C4-2B (cell line): ENCODE data around the gene SLC6A12.
A peak's percentile ranks its signal among the peaks of the same experiment; 100 is the strongest.

ENCODE experiments used
- H3K27ac ChIP-seq: fragments of 450-650 bp; 2 replicates; pipeline ENCODE4 v1.5.1; 2017
- CTCF ChIP-seq: fragments of 450-650 bp; conservative IDR thresholded peaks from 2 replicates; pipeline ENCODE4 v1.5.1; 2017; ENCODE audit warnings: mild to moderate bottlenecking
- ZFX ChIP-seq: fragments of 450-650 bp; IDR thresholded peaks from 2 replicates; pipeline ENCODE4 v1.6.1; 2017

The SLC6A12 gene

GRCh38 chr12:180445-180844, 33.5 kb downstream of the SLC6A12 start:
- TF ChIP-seq ZFX (no peak), CTCF (no peak)
- no peak overlapping the region for H3K27ac ChIP-seq

DNA sequence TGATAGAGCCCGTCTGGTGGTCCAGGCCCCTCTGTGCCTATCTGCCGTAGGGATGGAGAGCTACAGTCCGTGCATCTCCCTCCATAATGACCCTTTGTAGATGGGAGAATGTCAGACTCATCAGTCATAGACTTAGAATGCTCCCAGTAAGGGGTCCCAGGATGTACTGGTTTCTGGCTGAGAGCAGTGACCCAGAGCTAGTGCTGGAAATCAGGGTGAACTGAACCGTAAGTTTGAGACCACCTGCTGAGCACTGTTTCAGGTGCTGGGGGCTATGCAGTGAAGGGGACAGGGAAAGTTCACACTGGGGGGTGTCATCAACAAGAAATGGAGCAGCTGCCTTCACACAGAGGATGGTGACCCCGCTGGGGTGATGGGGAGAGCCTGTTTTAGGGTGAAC, 34.1 kb downstream of the SLC6A12 start:
- TF ChIP-seq CTCF (no peak), ZFX (no peak)
- no peak overlapping the region for H3K27ac ChIP-seq

DNA sequence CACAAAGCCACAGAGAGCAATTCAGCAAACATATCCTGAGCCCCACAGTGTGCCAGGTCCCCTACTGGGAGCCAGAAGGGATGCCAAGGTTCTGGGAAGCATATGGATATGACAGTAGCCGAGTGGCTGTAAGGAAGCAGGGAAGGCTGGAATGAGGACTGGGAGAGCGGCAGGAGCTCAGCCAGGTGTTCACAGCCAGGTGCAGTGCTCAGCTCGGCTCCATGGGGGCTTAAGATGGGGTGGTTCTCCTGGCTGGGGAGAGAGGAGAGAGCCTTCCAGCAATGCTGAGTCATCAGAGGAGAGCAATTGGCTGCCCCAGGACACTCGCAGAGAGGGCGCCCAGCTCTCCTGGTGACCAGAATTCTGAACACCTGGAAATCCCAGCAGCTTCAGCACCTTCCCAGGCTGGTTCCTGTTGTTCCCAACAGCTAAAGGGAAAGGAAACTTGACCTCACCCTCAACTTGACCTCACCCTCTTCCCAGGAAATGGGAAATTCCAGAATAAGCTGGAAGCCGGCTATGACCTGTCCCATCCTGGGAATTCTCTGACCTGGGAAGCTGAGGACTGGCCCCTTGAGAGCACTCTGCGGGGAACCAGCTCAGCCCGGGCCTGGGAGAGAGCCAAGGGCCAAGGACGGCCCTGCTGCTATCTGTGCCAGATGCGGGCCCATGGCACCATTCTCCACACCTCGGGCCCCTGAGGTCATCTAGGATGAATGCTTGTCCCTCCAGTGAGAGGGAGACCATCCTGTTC, 34.6 kb downstream of the SLC6A12 start:
- no peak for TF ChIP-seq CTCF
- no peak for TF ChIP-seq ZFX
- peak overlapping the region; percentile 4; the same call in 1 of the 2 replicates for H3K27ac ChIP-seq

DNA sequence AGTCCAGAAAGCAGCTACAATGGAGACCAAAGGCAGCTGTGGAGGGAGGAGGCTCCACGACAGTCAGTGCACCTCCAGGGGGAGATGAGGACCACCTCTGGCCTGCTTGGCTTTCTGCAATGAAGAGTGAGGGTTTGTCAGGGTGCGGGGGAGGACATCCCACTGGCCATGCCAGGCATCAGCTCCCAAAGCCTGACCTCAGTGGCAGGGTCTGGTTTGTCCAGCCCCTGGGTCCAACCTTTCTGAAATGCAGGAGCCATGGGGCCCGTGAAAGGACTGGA, 35.2 kb downstream of the SLC6A12 start:
- peak overlapping the region; percentile 4; the same call in 1 of the 2 replicates for H3K27ac ChIP-seq
- TF ChIP-seq ZFX: no peak
- TF ChIP-seq CTCF: no peak

DNA sequence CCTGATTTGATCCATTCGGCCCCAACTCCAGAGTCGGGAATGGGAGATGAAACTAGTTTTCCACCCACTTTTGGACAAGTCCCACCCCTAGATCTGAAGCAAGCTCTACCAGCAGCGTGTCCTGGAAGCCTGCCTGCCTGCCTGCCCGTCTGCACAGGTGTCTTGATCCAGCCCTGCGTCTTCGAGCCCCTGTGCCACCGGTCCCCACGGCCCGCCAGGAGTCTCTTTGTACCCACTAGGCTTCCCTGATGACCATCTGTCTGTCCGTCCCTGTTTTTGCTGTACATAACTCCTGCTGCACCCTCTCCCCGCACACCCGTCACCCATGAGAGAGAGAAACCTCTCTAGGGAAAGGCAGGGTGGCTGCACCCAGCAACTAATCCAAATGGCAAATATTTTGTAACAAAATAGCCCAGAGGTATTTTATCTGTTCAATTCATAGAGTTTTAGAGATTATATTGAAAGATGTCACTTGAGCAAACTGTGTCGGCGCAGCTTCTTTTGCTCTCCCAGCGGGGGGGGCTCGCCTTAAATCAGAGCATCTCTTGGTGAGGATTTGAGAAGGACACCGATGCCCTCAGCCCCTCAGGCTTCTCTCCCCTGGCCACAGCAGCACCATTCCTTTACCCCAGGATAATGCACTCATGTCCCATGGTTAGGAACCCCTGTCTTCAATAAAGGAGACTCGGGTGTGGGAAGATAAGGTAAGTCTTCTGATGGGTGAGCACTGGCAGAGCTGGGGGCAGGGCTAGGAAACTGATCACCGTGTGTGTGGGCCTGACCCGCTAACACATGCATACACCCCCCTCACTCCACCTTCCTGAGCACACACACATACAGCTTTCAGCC, 35.8 kb downstream of the SLC6A12 start:
- TF ChIP-seq ZFX (no peak), CTCF (no peak)
- no peak overlapping the region for H3K27ac ChIP-seq

GRCh38 chr12:177336-177979, 36.5 kb downstream of the SLC6A12 start:
- TF ChIP-seq ZFX (no peak), CTCF (no peak)
- H3K27ac ChIP-seq: no peak overlapping the region
